Gastroesophageal sphincter (tissue), 4 donors: ENCODE data around the gene GALNT10. TPM values are rescaled to one million over a fixed set of nuclear protein-coding genes. Genes with fewer than 3 reads are reported as not detected.

Experiments
- ATAC-seq: fragments of 150-250 bp; one replicate; pipeline ENCODE4 v1.9.1; 2016; ENCODE audit warnings: mild to moderate bottlenecking, moderate library complexity
- H3K27ac ChIP-seq, 4 donors: fragments of 200-600 bp; sonication (generic) in 3 of 4; 1 replicate in 3 of 4; 2 replicates in 1 of 4; pipeline ENCODE4 v1.5.1; 2016 to 2019
- H3K27me3 ChIP-seq: fragments of 200-600 bp; sonication (generic); one replicate; pipeline ENCODE4 v1.5.1; 2019
- H3K36me3 ChIP-seq, 2 donors: fragments of 200-600 bp; sonication (generic); one replicate each; pipeline ENCODE4 v1.5.1; 2019; ENCODE audit warnings: control low read depth in 1 of 2
- H3K4me1 ChIP-seq, 3 donors: fragments of 200-600 bp; sonication (generic); 1 replicate in 2 of 3; 2 replicates in 1 of 3; pipeline ENCODE4 v1.5.1; 2016 to 2019; ENCODE audit warnings: control low read depth in 2 of 3
- H3K4me3 ChIP-seq, 2 donors: fragments of 200-600 bp; sonication (generic); one replicate each; pipeline ENCODE4 v1.5.1; 2019; ENCODE audit warnings: mild to moderate bottlenecking in 1 of 2, moderate library complexity in 1 of 2
- H3K9me3 ChIP-seq, 3 donors: fragments of 200-600 bp; sonication (generic); one replicate each; pipeline ENCODE4 v1.5.1; 2017 to 2019; ENCODE audit warnings: control low read depth in 2 of 3
- CTCF ChIP-seq, 4 experiments: fragments of 200-600 bp in 2 of 4; fragments of 450-650 bp in 2 of 4; sonication (generic) in 1 of 4; IDR thresholded peaks; one replicate each; pipeline ENCODE4 v1.5.1; 2017 to 2019; ENCODE audit warnings: antibody characterized with exemption in 4 of 4, mild to moderate bottlenecking in 2 of 4, moderate library complexity in 2 of 4
- EP300 ChIP-seq: sonication (generic); formaldehyde crosslinking; IDR thresholded peaks from one replicate; pipeline ENCODE4 v1.6.1; 2017; ENCODE audit warnings: antibody characterized with exemption, mild to moderate bottlenecking
- POLR2A ChIP-seq, 2 donors: fragments of 450-650 bp; IDR thresholded peaks; one replicate each; pipeline ENCODE4 v1.6.1; 2017; ENCODE audit warnings: antibody characterized with exemption in 2 of 2, mild to moderate bottlenecking in 2 of 2, moderate library complexity in 1 of 2
- POLR2AphosphoS5 ChIP-seq: sonication (generic); formaldehyde crosslinking; IDR thresholded peaks from one replicate; pipeline ENCODE4 v1.6.1; 2017; ENCODE audit warnings: antibody characterized with exemption
- WGBS, 2 donors: methylation state at CpG; one replicate each; pipeline ENCODE4 v1.1.5; 2018; ENCODE audit warnings: low coverage in 1 of 2; 5-methylcytosine and 5-hydroxymethylcytosine counted together
- total RNA-seq, 4 donors: library from RNA; depleted of rRNA; stranded (reverse); fragments of >200 nt; gene quantifications; one replicate each; pipeline ENCODE4 v1.1.0, GENCODE V29; 2016

The GALNT10 gene
- total RNA-seq, 4 donors from 2014 or later: 19.1 to 49.1 (median 34.0) TPM

- TF ChIP-seq POLR2A (IDR thresholded peaks at IDR 0.05): no peak
- TF ChIP-seq POLR2AphosphoS5: no peak
- TF ChIP-seq EP300: no peak
- no peak for TF ChIP-seq CTCF (IDR thresholded peaks at IDR 0.05)
Observed at GRCh38 chr5:154159343-154159742, 31.2 kb upstream of the GALNT10 start.

GRCh38 chr5:154162539-154163151 lies 27.9 kb upstream of the GALNT10 start:
- no peak for ATAC-seq
- TF ChIP-seq CTCF (IDR thresholded peaks at IDR 0.05): no peak
- TF ChIP-seq POLR2A (IDR thresholded peaks at IDR 0.05): no peak
- no peak for TF ChIP-seq EP300
- no peak for TF ChIP-seq POLR2AphosphoS5
- Histone ChIP-seq H3K27ac (peak overlapping the region in 2 of 4 donors; percentile 1 to 9), H3K27me3 (peaks cover 10% of the 10 kb centered on the region), H3K36me3 (no peaks in the 10 kb centered on the region), H3K9me3 (no peaks in the 10 kb centered on the region), H3K4me1 (peaks cover 0 to 13% (median 0%) of the 10 kb centered on the region in 3 donors), H3K4me3 (no peak overlapping the region)
- WGBS, 2 donors: 36 to 87% methylated on average over 5 to 6 of the region's 6 CpGs

More at GRCh38 chr5:154159343-154159742, 31.2 kb upstream of the GALNT10 start:
- peaks cover 0 to 17% (median 0%) of the 10 kb centered on the region in 3 donors for H3K4me1 ChIP-seq
- no peaks in the 10 kb centered on the region for H3K27me3 ChIP-seq
- H3K27ac ChIP-seq: no peak overlapping the region
- H3K36me3 ChIP-seq: no peaks in the 10 kb centered on the region
- ATAC-seq: no peak
- H3K4me3 ChIP-seq: no peak overlapping the region
- no peaks in the 10 kb centered on the region for H3K9me3 ChIP-seq

- WGBS, 2 donors: 66 to 74% methylated on average over 4 of the region's 4 CpGs
- peaks cover 0 to 10% (median 0%) of the 10 kb centered on the region in 3 donors for H3K4me1 ChIP-seq
- no peak overlapping the region for H3K27ac ChIP-seq
- H3K27me3 ChIP-seq: peaks cover 10% of the 10 kb centered on the region
- no peak for ATAC-seq
- TF ChIP-seq POLR2A (IDR thresholded peaks at IDR 0.05): no peak
- TF ChIP-seq CTCF (IDR thresholded peaks at IDR 0.05): no peak
- no peak for TF ChIP-seq POLR2AphosphoS5
- TF ChIP-seq EP300: no peak
- H3K4me3 ChIP-seq: no peak overlapping the region
- no peaks in the 10 kb centered on the region for H3K36me3 ChIP-seq
- no peaks in the 10 kb centered on the region for H3K9me3 ChIP-seq
Observed at GRCh38 chr5:154163327-154164248, 26.9 kb upstream of the GALNT10 start.

- Histone ChIP-seq H3K4me1 (peaks cover 0 to 11% (median 0%) of the 10 kb centered on the region in 3 donors), H3K27me3 (peaks cover 10% of the 10 kb centered on the region), H3K4me3 (no peak overlapping the region), H3K36me3 (no peaks in the 10 kb centered on the region), H3K27ac (no peak overlapping the region), H3K9me3 (no peaks in the 10 kb centered on the region)
- ATAC-seq: peak; percentile 43
- WGBS, 2 donors: 22% methylated on average over 1 of the region's 1 CpG
- TF ChIP-seq EP300 (no peak), POLR2AphosphoS5 (no peak), CTCF (IDR thresholded peaks at IDR 0.05) (no peak), POLR2A (IDR thresholded peaks at IDR 0.05) (no peak)
Observed at GRCh38 chr5:154164249-154164581, 26.3 kb upstream of the GALNT10 start.
